GM19023 (cell line): ENCODE results near the gene TBXA2R.

ENCODE experiments used
- ATAC-seq: cut with Tn5 transposase; IDR thresholded peaks from one replicate; pipeline ENCODE4 v1.9.1; 2021; ENCODE audit warnings: mild to moderate bottlenecking, moderate library complexity; ENCODE audit not compliant: unreplicated experiment

Gene TBXA2R

DNA sequence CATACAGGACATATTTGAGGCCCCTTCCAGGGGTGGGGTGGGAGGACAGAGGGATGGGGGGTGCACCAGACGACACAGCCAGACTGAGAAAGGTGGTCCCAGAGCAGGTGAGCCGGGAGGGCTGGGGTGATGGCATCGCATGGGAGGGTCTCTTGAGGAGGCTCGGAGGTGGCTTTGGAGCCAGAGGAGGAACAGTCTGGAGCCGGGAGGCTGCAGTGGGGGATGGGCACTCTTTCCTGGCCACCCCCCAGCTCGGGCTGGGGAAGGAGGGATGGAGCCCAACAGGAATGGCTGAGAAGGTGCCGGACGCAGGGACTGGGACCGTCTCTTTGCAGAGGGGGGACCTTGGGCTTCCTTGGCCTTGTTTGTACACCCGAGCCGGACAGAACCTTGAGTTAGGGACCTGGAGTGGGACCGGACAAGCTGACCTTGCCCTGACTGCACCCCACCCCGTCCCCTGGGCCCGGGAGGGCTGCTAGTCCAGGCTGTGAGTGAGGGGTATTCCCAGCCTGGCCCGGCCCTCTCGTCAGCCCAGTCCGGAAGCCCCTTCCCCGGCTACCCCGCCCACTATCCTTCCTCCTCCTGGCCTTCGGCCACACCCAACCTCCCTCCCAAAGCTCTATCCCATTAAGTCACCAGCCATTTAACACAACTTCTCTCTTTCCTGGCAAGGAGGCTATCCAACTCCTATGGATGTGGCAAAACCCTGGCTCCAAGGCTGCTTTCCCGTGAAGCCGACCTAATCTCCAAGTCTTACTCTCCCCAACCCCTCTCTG is 816 bp upstream of the TBXA2R start:
- no peak for ATAC-seq

DNA sequence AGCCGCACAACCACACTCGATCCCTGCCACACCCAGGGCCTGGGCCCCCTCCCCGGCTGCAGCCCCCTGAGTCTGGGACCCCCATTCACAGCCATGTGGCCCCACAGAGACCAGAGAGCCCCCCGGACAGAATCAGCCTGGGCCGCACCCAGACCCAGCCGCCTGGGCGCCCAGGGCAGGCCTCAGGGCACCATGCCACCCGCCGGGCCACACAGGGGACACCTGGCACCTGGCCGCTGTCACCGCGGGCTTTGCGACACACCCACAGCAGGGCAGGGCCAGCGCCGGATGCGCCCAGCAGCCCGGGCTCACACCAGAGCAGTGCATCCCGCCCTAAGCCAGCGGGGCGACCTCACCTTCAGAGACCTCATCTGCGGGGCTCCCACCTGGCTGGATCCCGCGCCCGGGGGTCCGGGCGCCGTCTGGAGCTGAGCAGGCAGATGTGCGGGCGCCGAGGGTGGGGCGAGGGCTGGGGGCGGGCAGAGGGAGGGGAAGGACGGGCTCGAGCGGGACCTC is 443 bp downstream of the TBXA2R start:
- ATAC-seq: no peak

DNA sequence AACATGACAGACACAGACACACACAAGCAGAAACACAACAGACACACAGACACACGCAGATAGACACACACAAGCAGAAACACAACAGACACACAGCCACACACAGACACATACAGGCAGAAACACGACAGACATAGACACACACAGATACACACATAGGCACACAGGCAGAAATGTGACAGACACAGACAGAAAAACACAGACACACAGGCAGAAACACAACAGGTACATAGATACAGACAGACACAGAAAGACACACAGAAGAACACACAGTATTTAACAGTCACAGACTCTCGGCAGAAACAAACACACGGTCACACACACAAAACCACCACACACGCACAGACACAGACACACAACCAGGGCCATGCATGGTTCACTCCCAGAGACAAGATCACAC is 905 bp downstream of the TBXA2R start:
- no peak for ATAC-seq

DNA sequence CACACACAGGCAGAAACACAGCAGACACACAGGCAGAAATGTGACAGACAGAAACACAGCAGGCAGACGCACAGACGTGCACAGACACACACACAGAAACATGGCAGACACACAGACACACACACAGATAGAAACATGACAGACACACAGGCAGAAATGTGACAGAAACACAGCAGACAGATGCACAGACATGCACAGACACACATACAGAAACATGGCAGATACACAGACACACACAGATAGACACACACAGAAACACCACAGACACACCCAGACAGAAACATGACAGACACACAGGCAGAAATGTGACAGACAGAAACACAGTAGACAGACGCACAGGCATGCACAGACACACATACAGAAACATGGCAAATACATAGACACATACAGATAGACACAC is 1.3 kb downstream of the TBXA2R start:
- no peak for ATAC-seq

DNA sequence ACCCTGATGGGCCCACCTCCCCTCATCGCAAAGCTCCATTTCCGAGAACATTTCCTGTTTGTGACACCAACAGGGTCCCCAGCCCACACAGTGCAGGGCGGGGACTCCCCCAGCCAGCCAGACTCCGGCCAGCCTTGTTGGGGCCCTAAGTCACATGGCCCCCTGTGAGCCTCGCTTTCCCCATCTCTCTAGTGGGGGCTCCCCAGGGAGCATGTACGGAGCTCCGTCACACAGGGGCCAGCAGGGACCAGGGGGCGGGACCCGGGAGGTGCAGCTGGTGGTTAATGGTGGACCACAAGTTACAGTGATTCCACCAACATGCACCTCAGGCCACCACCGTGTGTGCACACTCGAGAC is 1.7 kb downstream of the TBXA2R start:
- ATAC-seq: no peak

DNA sequence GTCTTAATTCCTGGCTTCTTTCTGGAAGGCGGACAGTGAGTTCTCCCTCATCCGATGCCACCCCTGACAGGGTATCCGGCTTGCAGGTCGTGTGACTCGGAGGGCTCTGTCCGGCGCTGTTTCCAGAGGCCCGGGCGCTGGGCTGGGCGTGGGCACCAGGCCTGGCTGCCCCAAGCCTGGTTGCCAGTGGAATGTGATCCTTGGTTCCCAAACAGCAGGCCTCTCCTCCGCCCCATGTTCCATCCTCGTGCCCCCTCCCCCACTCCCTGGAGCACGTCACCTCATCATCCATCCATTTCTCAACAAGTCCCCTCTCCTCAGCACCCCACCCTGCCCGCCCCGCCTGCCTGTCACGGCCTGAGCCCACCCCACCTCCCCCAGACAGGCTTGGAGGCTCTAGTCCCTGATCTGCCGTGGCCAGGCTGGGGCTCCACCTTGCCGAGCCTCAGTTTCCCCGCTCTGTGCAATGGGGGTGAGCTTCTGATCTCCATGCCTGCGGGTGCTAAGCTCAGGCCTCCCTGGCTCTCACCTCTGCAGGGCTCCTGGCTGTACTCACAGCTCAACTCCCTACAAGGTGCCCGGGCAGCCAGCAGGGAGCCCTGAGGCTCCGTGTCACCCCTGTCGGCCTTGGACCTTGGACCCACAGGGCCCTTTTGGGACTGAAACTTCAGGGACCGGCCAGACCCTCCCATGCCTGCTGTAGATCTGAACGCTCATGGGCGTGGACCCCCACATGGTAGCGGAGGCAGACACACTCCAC is 2.3 kb downstream of the TBXA2R start:
- no peak for ATAC-seq

DNA sequence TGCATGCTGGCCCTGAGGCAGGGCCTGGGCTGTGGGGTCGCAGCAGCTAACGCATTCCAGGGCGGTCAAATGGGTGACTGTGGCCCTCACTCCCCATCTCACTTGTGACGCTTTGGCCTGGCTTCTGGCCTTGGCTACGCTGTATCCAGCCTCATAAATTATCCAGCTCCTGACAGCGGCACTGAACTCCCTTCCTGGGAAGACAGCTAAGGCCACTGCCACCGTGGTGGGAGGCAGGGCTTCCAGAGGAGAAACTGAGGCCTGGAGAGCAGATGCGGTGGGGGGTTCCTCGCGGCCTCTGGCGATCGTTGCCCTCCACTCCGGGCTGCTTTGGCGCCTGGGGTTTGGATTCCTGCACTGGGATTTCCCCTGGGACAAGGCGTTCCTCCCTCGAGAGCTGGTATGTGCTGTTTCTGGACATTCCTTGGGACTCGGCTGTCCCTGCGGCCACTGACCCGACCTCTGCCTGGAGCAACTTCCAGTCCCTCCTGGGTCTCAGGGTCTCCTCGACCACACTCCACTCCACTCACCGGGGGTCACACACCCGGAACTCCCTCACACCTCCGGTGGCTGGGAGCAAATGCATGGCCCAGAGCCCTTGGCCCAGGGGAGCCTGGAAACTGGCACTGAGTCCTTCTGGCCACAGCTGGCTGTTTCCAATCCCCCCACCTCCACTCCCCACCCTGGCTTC is 3.4 kb downstream of the TBXA2R start:
- no peak for ATAC-seq

DNA sequence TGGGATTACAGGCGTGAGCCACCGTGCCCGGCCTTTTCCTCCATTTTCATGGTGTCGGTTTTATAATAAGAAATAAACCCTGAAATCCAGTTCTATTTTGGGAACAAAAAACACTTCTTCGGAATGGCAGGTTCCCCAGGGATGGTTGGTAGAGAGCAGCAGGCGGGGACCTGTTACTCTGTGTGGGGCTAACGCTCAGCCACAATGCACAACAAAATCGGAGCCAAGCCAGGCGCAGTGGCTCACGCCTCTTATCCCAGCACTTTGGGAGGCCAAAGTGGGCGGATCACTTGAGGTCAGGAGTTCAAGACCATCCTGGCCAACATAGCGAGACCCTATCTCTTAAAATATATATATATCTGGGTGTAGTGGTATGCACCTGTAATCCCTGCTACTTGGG is 5.7 kb downstream of the TBXA2R start:
- ATAC-seq: no peak

DNA sequence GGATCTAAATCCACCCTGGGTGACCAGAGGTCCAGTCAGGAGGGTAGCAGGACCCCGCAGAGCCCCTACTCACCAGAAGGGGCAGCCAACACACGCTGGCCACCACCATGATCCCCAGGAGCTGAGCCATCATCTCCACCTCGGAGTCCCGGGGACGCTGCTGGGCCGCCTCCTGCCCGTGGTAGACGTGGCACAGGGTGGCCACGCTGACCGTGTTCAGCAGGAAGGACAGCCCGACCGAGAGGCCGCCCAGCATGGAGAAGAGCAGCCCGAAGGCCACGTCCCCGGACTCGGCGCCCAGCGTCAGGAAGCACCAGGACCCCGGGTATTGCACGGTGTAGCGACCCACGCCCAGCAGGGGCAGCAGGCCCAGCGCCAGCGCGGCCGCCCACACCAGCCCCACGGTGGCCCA is 6.9 kb downstream of the TBXA2R start:
- no peak for ATAC-seq

DNA sequence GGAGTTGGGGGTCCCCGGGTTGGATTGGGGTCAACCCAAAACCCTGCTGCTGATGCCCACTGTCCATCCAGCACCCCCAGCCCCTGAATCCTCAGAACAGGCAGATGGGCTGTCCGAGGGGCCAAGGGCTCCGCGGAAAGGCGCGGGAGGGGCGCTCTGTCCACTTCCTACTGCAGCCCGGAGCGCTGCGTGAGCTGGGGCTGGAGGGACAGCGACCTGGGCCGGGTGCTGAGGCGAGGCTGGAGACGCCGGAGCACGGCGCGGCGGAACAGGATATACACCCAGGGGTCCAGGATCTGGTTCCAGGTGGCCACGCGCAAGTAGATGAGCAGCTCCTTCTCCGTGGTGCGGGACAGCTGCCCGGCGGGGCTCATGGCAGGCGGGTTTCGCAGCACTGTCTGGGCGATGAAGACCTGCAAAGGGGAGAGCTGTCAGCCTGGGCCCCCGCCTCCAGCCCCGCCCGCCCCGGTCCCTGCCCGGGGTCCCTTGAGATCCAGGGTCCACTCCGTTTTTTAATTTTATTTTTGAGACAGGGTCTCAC is 11.1 kb downstream of the TBXA2R start:
- no peak for ATAC-seq

DNA sequence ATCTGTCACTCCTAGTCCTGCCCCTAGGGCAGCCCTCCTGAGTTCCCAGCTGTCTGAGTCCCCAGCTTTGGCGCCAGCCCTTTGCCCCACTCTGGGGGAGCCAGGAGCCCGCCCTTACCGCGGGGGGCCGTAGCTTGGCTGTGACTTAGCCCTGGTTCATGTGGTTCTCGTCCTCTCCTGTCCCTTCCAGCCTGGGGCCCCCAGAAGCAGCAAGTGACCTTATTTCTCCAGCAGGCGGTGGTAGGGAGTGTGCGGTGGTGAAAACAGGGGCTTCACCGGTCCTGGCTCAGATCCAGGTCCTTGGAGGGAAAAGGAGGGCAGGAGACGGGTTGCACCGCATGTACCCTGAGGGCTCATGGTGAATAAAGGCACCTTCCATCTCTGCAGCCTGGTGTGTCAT is 13.5 kb downstream of the TBXA2R start:
- no peak for ATAC-seq

DNA sequence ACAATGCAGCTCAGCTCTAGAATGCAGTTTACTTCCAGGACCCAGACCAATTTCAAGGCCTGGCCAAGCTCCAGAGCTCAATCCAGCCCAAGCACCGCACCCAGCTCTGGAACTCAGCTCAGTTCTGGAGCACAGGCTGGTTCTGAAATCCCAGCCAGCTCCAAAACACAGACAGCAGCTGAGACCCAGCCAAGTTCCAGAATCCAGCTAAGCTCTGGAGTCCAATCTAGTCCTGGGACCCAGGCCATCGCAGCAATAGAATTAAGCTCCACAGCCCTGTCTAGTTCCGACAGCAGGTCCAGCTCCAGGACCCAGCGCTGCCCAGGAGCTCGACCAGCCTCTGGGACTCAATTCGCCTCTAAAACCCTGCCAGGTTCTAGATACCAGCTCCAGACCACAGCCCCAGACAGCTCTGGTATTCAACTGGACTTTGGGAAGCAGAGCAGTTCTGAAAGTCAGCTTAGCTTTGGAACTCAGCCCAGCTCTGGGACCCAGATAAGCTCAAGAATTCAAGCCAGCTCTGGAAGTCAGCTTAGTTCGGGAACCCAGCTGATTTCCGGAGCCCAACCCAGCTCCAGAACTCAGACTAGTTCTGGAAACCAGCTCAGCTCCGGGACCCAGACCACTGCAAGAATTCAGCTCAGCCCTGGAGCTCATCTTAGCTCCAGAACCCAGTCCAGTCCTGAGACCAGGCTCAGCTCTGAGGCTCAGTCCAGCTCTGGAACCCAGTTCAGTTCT is 14.6 kb downstream of the TBXA2R start:
- ATAC-seq: no peak

DNA sequence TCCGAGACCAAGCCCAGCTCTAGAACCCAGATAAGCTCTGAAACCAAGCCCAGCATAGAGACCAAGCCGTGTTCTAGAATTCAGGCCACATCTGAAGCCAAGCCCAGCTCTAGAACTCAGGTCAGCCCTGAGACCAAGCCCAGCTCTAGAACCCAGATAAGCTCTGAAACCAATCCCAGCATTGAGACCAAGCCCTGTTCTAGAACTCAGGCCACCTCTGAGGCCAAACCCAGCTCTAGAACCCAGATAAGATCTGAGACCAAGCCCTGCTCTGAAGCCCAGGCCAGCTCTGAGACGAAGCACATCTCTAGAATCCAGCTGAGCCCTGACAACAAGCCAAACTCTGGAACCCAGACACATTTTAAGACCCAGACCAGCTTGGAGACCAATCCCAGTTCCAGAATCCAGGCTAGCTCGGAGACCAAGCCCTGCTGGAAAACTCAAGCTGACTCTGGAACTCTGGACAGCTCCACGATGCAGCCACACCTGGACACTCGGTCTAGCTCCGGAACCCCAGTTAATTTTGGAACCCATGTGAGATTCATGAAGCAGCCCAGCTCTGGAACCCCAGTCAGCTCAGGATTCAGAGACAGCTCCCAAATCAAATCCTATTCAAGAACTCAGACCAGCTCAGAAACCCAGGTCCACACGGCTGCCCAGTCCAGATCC is 15.6 kb downstream of the TBXA2R start:
- no peak for ATAC-seq

DNA sequence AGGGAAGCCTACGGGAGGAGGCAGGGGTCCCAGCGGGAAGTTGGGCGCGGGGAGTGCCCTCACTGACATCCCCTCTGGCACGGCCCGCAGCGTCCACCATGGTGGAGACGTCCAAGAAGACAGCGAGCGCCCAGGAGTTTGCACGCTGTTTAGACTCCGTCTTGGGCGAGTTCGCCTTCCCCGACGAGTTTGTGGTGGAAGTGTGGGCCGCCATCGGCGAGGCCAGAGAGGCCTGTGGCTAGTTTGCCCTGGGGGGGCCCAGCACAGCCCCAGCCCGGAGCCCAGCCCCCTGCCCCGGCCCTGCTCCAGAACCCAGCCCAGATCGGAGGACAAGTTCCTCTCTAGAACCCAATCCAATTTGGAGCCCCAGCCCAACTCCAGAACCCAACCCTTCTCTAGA is 16.7 kb downstream of the TBXA2R start:
- no peak for ATAC-seq

DNA sequence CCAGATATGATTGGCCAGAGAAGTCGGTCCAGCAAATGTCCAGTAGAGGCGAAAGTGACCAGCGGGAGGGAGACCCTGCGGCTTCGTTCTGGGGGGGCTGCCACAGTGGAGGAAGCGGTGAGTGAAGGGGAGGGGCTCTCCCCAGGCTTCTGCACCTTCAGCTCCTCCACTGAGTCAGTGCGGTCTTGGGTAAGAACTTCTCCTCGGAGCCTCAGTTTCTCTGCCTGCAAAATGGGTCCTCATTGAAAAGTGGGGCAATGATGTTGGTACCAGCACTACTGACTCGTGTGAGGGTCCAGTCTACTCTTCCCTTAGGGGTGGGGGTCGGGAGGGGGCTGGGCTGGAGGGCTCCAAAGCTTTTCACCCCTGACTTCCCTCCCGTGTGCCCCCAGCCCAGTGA is 17.2 kb downstream of the TBXA2R start:
- no peak for ATAC-seq

DNA sequence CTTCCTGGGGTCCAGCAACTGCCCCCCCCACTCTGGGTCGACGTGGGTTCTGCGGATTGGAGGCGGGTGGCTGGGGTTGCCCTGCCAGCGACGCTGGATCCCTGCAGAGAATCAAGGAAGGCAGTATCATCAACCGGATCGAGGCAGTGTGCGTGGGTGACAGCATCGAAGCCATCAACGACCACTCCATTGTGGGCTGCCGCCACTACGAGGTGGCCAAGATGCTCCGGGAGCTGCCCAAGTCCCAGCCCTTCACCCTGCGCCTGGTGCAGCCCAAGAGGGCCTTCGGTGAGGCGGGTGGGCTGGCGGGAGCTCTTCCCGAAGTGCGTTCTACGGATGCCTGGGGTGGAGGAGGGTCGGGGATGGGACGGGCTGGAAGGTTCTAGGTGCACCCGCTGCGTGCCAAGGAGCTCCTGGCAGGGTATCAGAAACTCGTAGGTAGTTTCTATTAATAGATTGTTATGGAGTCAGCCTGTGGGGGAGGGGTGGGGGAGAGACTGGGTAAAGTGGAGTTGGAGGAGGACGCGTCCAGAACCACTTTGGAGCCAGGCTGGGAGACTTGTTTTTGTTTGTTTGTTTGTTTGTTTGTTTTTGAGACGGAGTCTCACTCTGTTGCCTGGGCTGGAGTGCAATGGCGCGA is 19.8 kb downstream of the TBXA2R start:
- ATAC-seq: no peak

DNA sequence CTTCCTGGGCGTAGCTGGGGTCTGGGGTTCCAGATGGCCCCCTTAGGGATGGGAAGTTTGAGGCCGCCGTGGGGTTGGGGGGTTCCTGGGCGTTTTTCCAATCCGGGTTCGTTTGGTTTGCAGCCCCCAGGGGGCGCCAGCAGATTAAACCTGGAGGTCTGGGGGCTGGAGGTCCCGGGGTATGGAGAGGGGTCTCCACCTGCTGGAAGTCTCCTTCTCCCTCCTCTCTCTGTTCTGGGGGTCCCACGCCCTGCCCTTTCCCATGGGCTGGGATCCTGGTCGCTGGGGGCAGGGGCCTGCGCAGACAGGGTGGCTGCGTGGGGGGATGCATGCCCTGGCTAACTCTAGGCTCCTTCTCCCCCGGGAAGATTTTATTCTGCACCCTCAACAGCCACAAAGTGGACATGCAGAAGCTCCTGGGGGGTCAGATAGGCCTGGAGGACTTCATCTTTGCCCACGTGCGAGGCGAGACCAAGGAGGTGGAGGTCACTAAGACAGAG is 20.5 kb downstream of the TBXA2R start:
- ATAC-seq: no peak

DNA sequence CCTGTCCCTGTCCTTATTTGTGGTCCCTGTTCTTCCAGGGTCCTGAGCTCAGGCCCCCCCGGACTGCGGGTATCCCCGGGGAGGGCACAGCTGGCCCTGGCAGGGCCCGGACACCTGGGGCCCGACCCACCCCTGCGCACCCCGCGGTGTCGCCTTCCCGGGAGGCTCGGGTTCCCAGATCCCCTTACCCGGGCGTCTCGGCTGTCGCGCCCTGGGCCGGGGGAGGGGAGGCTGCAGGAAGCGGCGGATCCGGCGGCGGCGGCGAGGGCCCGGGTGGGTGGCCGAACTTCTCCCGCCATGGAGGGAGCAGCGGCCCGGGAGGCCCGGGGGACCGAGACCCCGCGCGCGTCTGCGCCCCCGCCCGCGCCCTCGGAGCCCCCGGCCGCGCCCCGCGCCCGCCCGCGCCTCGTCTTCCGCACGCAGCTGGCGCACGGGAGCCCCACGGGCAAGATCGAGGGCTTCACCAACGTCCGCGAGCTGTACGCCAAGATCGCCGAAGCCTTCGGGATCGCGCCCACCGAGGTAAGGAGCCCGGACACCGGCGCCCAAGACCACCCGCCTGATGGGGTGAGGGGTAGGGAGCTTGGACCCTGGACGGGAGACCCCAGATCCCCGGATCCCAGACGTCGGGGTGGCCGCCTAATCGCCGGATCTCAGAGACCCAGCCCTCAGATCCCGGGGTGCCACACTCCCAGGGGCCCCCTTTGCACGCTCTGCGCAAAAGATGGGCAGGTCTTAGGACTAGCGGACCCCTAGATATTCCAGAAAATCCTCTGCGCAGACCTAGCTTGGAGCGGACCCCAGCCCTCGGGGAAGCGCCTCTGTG is 21.2 kb downstream of the TBXA2R start, which contains the start of gene GIPC3:
TSS of gene GIPC3 (plus strand) at position 178 of the 826 bp plus-strand sequence. CDS start at position 298, 120 bp downstream.
- ATAC-seq: no peak
